Measurements from ENCODE around the gene SIGLEC12.
"Not testable (repeated sequence)": the region's sequence is repeated elsewhere in the genome, so short reads cannot be mapped to it uniquely, and the experiment has no call there.

The SIGLEC12 gene

GRCh38 chr19:51524666-51525264 is 23.2 kb upstream of the SIGLEC12 start:
- no peak for DNase-seq (ENCODE audit: low spot score)

DNA sequence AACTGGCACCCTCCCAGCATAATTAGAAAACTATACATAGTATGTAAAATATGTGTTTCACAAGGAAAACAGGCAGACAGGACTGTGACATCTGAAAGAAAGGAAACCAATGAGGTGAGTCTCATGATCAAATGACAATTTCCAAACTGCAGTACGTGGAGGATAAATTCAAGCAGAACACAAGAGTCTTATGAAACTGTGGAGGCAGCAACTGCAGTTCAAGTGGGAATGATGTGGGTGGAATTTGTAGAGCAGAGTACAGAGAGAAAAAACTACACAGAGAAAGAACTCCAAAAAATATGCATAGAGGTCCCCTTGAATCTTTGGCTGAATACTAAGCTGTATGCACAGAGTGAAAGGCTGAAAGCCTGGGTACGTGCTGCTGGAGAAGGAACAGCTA is 20.2 kb upstream of the SIGLEC12 start:
- DNase-seq (ENCODE audit: low spot score) = no peak

DNA sequence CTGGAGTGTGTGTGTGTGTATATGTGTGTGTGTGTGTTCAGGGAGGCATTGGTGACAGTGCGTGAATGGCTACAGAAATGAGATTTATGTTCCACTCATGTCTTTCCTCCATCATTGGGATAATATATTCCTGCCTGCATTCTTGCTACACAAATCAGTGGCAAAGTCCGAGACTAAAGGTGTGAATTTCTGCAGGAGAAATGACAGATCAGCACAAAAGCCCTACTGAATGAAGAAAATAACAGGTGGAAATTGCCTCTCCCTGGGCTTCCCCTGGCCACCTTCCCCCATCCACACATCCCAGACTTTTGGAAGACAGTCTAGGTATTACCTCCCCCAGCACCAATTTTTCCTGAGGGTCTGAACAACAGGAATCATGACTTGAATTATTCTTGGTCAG is 19.8 kb upstream of the SIGLEC12 start:
- DNase-seq (ENCODE audit: low spot score) = no peak

GRCh38 chr19:51520728-51521127 is 19.1 kb upstream of the SIGLEC12 start:
- no peak for DNase-seq (ENCODE audit: low spot score)

DNA sequence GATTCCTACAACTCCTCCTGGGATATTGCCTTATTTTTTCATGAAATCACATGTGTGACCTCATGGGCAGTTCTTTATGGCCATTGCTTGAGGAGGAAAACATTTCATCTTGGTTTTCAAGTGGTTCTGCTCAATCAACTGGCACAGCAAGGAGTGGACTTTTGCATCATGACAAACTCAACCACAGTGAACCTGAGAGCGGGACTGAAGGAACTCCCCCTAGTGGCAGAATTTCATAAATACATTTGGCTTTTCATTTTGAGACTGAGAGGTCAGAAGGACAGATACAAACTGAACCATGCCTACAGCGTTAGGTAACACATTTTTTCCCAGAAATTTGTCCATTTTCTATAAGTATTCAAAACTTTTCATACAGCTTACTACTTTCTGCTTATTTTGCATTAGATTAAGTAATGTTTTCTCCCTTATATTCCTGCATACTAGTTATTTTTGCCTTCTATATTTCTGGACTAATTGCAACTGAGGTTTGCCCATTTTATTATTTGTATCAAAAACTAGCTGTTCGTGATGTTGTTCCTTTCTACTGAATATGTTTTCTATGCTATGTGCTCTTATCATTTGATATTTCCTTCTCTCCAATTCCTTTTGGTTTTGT is 13.4 kb upstream of the SIGLEC12 start:
- DNase-seq (ENCODE audit: low spot score) = peak; percentile 71

GRCh38 chr19:51513968-51514367 is 12.4 kb upstream of the SIGLEC12 start:
- no peak for DNase-seq (ENCODE audit: low spot score)

DNA sequence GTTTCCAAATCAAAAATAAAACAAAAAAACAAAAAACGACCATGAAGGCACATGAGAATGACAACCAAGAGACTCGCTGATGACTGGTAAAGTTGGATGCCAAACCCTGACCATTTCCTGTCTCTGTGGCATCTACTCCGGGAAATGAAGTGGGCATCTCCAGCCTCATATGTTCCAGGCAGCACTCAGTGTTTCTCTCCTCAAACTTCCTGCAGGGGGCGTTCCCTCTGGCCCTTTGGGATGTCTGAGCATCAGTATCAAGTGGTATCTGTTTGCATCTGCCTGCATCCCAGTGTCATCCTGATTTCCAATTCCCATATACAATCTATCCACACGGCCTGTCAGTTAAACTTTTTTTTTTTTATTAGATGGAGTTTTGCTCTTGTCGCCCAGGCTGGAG is 9.8 kb upstream of the SIGLEC12 start:
- DNase-seq (ENCODE audit: low spot score) = no peak

- no peak for DNase-seq (ENCODE audit: low spot score)
Observed at GRCh38 chr19:51509823-51510660, 8.4 kb upstream of the SIGLEC12 start.

GRCh38 chr19:51508059-51508733 is 6.6 kb upstream of the SIGLEC12 start:
- DNase-seq (ENCODE audit: low spot score) = no peak

DNA sequence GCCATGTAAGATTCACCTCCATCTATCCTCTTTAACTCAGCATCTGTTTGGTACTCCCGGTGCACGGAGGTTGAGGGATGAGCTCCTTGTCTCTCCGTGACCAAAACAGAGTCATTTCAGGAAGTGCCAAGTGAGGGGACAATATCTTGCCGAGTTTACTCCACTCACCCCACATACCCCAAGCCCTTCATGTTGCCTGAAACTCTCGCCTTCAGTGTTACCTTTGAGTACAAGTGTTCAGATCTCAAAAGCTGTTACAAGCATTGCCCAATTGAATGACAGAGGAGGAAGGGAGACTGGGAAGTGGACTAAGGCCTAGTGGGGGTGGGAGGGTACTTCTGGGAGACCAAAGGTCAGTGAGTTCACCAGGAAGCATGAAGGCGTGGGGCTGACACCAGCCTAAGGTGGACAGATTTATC is 6.0 kb upstream of the SIGLEC12 start:
- no peak for DNase-seq (ENCODE audit: low spot score)

GRCh38 chr19:51507192-51507591 is 5.6 kb upstream of the SIGLEC12 start:
- no peak for DNase-seq (ENCODE audit: low spot score)

DNA sequence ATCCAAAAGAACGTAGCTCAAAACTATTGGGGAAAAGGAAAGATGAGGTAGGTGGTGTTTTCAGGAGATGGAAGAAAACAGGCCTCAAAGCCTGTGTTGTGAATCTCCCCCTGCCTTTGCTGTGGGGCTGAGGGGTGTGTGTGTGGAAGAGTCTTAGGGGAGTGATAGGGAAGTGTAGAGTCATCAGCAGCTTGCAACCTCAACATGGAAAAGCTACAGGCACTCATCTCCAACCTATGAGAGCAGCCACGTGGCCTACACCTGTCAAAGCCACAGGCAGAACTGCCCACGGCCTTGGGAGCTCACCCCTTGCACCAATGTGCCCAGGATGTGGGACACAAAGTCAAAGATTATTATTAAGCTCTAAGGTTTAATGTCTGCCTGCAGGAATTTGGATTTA is 4.3 kb upstream of the SIGLEC12 start:
- DNase-seq (ENCODE audit: low spot score) = no peak

- no peak for DNase-seq (ENCODE audit: low spot score)
Observed at GRCh38 chr19:51503896-51504295, 2.3 kb upstream of the SIGLEC12 start.

DNA sequence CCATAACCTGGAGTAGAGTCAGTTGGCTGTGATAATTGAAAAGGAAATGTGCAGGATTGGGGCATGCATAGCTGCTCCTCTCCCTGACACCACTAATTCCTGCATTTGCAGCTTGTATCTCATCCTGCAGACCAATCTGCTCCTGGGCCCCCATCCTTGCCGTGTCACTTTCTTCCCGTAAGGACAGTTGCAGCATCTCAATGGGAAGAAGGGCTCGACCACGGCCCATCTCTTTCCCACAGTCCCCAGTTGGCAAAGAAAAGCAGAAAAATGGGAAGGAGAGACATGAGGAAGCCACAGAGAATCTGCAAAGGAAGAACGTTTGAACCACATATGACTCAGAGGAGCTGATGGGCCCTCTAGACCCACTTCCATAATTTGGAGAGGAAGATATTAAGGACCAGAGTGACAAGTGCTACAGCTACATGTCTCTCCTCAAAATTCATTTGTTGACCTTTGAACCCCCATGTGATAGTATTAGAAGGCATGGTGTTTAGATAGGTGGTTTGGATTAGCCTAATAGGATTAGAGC is 1.8 kb upstream of the SIGLEC12 start:
- DNase-seq (ENCODE audit: low spot score) = no peak

DNA sequence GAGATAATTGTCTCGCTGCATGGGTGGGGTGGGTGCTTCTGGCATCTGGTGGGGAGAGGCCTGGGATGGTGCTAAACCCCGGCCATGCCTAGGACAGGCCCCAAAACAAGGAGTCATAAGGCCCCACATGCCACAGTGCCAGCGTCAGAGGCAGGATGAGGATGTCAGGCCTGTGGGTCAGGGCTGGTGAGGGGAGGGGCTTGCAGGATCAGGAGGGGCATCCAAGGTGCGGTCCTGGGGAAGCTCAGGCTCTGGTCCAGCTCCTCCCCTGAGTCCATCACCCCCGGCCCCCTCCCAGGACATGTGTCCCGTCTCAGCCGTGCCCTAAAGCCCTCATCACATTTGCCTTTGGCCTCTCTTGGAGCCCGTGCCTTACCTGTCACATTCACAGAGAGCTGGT is 669 bp downstream of the SIGLEC12 start:
- not testable (repeated sequence) for DNase-seq (ENCODE audit: low spot score)

GRCh38 chr19:51497666-51498065 is 3.9 kb downstream of the SIGLEC12 start:
- DNase-seq (ENCODE audit: low spot score) = no peak

GRCh38 chr19:51493776-51494175 is 7.8 kb downstream of the SIGLEC12 start:
- no peak for DNase-seq (ENCODE audit: low spot score)

GRCh38 chr19:51491586-51491985 is 10.0 kb downstream of the SIGLEC12 start:
- DNase-seq (ENCODE audit: low spot score) = no peak

- no peak for DNase-seq (ENCODE audit: low spot score)
Observed at GRCh38 chr19:51490676-51491075, 10.9 kb downstream of the SIGLEC12 start.

DNA sequence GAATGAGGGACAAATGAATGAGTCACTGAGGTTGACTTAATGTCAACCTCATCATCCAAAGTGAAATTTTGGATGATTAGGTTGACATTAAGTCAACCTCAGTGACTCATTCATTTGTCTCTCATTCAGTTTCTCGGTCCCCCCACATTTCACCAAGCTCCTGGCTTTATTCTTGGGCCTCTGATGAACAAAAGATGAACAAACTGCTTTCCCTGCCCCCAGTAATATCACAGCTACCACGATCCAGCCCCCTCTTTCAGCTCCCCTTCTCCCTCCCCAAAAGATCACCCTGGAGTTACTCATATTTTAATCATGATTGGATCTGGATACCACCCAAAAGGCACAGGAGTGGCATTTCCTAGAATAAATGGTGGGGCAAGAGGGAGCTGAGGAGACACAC is 12.5 kb downstream of the SIGLEC12 start:
- no peak for DNase-seq (ENCODE audit: low spot score)

- DNase-seq (ENCODE audit: low spot score) = no peak
Observed at GRCh38 chr19:51488491-51488890, 13.1 kb downstream of the SIGLEC12 start.

DNA sequence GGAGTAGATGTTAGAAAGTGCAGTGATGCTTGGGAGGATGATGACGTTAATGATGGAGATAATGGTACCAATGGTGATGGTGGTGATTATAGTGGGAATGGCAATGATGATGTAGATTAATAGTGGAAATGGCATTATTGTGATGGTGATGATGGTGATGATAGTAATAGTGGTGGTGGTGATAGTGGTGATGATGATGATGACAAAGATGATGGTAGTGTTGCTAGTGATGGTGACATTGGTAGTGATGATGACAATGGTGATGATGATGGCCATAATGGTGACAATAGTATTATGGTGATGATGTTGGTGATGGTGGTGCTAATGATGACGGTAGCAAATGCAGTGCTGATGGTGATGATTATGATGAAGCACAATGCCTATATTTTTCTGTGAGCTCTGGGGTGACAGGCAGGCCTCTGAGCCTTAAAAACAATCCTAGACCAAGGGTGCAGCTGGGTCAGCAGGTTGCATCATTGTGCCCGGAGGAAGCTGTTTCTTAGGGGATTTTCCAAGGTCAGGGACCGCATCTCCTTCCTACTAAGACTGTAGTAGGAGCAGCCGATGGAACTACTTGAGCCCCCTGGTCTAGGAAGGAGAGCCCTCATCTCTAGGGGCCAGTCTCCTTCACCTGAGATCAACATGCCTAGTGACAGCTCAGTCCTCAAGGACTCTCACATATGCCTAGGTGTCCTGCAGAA is 15.5 kb downstream of the SIGLEC12 start:
- DNase-seq (ENCODE audit: low spot score) = no peak
